Measurements from ENCODE around the gene TMTC1.
A peak's percentile ranks its signal among the peaks of the same experiment; 100 is the strongest.
"Not testable (repeated sequence)": the region's sequence is repeated elsewhere in the genome, so short reads cannot be mapped to it uniquely, and the experiment has no call there.

TMTC1 gene

DNA sequence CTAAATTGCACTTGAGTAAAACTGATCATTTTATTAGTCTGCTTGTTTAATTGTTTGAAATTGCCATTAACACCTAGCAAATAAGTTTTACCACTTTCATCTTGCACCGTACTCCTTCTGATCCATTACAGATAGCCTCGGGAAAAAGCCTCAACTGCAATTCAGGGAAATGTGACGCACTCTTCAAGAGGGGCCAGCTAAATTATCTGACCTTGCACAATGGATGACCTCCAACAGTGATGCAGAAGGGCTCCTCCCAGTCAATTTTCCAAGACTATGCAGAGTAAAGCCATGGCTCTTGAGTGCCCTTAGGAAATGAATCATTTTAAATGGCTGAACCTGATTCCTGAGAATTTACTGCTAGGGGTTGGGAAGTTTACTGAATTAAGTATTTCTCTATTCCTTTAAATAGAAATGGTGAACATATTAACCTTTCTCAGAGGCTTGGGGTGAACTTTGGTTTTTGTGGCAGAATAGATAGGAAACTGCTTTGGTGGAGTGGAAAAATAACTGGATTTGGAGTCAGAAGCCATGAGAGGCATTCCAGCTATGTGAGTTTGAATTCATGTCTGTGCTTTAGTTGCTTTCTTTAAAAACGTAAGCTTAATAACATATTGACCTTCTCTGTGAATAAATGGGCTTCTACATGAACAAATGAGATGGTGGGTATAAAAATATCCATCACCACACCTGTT, 221.5 kb downstream of the TMTC1 start:
- no peak for DNase-seq

DNA sequence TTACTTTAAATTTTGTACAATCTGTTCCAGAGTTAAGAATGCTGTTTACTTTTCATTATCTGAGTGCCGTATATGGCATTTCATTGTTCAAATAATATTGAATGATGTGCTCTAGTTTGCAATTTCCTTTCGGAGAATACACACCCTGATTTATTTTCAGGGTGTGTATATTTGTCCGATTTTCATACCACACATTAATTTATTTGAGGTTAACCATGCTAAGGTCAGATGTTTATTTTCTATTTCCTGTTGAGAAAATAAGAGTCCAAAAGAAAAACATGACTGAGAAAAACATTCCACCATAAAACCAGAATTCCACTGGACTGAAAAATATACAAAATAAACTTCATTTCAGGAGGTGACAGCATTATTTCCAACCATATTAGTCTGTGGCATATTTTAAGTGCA, 222.1 kb downstream of the TMTC1 start:
- no peak for DNase-seq

DNA sequence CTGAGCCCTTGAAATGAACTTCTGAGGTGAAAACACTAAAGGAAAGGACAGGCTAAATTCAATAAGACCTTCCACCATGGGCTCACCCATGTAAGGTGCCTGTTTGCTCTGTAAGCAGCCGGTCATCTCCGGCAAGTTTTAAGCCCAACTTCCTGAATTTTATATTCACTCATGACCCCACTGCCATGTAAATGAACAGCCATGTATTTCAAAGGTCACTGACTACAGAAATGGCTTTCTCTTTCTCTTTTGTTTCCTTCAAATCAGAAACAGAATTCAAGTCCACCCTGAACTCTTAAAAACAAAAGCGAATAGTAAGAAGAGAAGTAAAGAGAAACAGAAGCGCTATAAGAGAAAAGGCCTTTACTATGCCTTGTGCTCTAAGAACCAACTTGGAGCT, 224.5 kb downstream of the TMTC1 start:
- DNase-seq: no peak

DNA sequence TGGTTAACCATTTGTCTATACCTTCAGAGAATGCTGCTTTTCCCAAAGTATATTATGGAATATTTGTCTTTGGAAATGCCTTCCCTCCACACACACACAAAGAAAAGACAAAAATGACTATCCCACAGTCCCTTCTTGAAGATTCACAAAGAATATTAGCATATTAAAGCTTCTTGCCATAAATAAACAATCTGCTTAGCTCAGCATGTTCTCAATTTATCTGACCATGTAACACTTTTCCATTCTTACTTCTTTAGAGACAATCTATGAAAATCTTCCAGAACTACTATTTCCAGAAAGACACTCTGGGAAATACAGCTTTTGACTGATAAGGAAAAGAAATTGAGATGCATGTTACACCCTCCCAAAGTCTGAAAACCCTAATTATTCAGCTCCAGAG, 227.4 kb downstream of the TMTC1 start:
- DNase-seq: no peak

DNA sequence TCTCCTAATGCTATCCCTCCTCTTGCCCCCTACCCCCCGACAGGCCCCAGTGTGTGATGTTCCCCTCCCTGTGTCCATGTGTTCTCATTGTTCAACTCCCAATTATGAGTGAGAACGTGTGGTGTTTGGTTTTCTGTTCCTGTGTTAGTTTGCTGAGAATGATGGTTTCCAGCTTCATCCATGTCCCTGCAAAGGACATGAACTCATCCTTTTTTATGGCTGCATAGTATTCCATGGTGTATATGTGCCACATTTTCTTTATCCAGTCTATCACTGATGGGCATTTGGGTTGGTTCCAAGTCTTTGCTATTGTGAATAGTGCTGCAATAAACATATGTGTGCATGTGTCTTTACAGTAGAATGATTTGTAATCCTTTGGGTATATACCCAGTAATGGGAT, 228.3 kb downstream of the TMTC1 start:
- DNase-seq: not testable (repeated sequence)

DNA sequence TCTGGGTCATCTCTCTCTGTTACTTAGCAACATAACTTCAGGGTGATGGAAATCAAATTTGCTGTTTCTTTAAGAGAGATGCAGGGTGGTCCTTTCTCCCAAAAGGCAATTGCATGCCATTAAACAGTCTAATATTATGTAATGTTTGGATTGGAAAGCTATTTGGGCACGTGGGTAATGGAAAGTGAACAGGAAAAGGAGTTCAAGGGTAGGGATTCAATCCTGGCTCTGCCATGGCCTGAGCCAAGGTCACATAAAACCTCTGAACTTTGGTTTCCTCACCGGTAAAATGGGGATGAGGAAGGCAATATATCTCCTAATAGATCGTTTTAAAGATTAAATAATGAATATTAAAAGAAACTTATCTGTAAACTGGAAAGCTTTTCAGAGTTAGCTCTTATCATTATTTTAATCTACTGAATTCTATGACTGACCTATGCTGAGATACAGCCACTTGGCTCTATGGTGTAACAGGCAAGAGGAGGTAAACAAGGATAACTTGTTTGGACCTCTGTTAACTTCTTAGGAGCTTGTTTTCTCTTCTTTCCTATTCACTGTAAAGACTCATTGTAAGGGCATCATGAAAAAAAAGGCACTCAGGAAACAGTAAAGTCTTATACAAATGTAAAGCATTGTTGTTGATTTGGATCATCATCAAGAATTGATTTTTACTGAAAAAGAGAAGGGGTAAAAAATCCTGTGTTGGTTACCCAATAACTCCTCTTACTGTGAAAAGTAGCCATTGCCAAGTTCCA, 230.6 kb downstream of the TMTC1 start:
- no peak for DNase-seq

DNA sequence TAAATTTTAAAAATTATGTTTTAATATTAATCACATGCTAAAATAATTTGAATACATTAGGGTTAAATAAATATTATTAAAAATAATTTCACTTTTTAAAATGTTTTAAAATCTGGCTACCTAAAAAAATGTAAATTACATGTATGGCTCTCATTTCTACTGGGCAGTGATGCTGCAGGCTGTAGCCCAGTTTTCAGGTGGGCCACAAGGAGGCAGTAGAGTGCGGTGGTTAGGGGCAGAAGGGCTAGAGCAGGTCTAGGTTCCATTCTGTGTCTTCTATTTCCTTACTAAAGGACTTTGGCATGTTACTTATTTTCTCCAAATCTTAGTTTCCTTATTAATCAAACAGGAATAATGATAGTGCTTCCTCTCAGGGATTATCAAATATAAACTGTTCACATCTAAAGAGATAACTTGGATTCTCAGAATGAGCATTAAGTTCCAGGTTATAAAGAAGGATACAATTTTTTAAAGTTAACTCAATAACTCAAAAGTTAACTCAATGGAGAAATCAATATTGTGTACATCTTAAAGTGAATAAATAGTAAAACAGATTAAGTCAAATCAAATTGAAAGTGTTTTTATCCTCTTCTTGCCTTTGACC, 231.3 kb downstream of the TMTC1 start:
- peak; percentile 6 to 23 for DNase-seq

DNA sequence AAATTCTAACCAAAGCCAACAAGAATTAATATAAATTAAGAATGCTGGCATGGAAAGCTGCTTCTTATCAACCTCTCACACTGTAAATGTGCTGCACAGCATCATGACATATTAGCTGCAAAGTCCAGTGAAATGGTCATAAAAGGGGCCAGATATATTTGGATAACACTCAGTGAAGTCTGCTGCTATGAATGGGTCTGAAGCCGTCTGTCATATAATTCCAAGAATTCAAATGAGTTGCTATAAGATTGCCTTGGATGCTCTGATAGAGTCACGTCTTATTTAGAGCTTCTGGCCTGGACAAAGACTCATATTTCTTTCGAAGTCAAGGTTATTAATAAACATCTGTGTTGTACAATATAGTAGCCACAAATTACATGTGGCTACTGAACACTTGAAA, 231.9 kb downstream of the TMTC1 start:
- no peak for DNase-seq

DNA sequence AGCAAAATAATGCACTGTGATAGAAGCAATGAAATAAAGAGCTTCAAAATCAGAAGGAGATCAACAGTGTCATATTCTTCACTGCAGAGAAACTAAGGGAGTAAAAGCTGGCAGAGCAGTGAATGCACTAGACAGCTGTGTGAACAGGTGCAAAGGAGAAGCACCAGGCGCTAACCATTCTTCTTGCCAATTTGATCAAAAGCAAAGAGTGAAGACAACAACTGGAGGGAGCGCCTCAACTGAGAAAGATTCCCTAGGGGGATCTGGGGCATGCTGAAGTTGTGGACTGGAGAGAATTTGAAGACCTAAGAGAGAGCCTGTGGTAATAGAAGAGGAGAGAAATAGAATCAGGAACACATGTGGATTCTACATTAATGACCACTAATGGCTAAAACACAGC, 235.9 kb downstream of the TMTC1 start:
- no peak for DNase-seq

DNA sequence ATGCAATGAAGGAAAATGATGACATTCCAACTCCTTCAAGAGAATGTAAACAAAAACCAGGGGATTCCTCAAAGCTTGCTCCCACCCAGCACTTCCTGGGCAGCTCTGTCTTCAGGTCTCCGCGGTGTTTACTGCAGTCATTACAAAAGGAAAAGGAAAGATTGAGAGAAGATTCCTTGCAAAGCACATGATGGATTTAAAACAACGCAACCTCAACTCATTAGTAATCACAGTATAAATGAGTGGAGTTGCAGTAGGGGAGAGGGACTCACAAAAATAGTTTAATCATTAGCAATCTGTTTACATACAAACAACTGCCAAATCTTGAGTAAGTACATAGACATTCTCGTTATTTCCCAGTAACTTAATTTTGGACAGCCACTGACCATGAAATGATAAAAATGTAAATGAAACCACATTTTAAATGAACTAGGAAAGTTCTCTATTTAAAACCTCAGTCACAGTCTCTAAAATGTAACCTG, 236.6 kb downstream of the TMTC1 start:
- DNase-seq: no peak

DNA sequence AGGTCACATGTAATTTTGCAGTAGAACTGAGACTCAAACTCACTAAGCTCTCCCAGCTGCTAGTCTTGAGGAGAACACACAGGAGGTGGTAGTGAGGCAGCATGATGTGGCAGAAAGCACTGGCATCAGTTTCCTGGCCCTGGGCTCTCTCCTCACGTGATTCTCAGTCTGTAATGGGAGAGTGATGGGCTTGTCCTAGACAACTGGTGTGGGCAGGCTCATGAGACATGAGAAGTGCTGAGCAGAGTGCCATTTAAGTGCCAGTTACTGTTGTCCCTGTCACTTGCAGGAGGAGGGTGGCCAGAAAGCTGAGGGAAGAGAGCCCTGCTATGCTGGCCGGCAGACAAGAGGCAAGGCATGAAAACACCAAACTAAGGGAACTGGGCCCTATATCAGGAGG, 237.7 kb downstream of the TMTC1 start:
- DNase-seq: no peak

DNA sequence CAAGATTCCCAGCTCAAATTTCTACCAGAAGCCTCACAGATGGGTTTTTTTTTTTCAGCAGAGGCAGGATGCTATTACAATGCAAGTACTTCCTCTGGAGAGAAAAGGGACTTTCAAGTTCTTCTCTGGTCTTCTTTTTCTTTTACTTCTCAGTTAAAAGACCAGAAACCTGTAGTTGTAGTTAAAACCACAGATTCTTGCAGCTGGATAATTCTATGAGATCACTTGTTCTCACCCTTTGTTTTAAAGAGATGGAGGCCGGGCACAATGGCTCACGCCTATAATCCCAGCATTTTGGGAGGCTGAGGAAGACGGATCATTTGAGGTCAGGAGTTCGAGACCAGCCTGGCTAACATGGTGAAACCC, 238.7 kb downstream of the TMTC1 start:
- DNase-seq: no peak

DNA sequence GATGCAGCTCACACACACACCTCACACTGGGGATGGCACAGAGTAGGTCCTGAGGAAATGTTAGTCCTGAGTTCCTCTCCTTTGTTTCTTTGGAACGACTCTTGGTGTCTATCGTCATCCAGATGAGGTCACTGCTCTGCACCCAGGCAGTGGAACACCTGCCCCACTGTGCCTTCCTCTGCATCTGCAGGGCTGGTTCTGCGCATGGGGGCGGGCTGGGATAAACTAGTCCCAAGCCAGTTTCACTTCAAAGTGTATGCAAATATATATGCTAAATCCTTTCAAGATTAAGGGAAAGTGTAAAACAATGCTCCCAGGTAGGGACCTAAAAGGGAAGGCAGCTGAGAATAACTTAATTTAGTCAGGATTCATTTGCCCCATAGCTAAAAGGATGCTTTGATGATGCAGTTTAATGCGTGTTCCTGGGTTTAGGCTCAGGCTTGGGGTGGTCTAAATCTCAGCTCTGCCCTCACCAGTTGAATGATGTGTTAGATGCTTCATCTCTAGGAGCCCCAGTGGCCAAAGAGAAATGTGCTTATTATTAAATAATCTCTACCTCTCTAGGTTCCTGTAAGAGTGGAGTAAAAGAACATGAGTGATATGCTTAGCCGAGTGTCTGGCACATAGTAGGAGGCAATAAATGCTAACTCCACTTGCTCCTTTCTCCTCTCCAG, 239.2 kb downstream of the TMTC1 start:
- no peak for DNase-seq

DNA sequence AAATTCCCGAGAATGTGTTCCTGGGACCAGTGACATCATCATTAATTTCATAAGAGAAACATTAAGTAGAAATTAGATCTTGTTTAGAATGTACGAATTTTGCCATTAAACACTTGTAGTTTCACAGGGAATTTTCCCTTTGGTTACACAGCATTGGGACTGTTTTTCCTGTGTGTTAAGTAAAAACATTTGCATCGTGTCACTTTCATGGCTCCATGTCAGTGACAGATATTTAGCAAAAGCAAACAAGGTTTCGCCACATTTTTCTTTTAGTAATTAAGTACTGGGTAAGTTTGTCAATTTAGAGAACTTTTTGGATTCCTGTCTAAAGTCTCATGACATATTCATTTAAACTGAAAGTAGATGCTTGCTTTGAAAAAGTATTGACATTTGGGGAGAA, 240.7 kb downstream of the TMTC1 start:
- no peak for DNase-seq

DNA sequence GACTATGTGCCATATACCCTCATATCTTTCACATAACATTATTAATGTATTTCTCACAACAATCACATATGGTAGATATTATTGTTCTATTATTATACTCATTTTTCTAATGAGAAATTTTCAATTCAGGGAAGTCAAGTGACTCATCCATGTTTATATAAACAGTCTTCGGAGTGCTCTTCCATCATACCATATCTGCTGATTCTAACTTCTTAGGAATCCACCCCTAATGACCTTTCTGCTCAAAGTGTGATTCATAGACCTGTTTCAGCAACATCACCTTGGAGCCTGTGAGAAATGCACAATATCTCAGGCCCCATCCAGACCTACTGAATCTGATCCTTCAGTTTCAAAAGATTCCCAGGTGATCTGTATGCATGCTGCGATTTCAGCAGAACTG, 246.4 kb downstream of the TMTC1 start:
- DNase-seq: no peak

DNA sequence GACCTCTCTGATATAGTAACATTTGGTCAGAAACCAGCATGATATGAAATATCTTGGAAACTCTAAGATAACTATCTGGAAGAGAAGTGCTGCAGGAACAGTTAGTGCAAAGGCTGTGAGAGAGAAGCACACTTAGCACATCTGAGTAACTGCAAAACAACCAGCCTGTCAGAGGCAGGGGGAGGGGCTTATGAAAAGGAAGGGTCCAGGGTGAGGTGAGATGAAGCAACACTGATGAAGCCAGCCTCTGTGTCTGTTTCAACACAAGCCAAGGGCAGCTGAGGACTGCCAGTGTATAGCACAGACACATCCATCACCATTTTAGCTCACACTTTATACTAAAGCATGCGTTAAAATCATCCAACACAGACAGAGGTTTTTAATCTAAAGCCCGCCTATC, 248.8 kb downstream of the TMTC1 start:
- DNase-seq: no peak

DNA sequence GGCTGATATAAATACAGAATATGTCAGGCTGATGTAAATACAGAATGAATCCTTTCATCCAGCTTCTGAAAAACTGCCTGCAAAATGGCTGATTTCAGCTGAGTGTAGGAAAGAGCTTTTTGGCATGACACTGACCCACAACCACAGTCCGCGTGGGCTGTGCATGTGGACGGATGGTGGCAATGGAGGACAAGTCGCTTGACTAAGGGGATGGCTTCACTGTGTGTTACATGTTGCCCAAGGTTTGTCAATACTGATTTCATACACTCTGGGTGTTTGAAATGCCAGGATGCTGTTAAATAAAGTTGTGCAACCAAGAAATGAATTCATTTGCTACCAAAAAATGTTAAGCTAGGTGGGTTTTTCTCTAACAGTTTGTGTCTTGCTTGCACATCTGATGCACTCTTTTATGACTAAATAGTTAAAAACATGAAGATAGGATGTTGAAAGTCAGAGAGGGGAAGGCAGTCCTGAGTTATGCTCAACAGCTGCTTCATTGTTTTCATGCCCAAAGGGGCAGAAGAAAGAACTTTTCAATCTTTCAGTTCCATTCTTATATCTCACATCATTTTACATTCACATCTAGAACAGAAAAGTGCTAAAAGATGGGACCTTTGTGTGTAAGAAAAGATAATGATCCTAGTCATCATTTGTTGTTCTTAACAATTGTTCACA, 249.8 kb downstream of the TMTC1 start:
- no peak for DNase-seq

DNA sequence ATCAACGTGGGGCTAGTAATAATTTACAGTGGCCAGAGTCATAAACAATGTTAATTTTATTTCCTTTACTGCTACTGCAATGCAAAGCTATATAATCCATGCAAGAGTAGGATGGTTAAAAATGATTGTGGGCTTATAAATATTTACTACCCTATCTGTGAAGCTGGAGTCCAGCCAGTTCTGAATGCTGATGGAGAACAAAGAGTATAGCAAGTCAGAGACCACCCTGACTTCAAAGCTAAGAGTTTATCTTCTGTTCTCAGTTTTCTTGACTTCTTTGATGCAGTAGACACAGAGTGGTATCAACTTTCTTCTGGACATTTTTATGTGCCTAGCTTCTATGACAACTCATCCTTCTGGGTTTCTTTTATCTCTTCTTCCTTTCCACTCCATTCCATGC, 252.3 kb downstream of the TMTC1 start:
- no peak for DNase-seq

DNA sequence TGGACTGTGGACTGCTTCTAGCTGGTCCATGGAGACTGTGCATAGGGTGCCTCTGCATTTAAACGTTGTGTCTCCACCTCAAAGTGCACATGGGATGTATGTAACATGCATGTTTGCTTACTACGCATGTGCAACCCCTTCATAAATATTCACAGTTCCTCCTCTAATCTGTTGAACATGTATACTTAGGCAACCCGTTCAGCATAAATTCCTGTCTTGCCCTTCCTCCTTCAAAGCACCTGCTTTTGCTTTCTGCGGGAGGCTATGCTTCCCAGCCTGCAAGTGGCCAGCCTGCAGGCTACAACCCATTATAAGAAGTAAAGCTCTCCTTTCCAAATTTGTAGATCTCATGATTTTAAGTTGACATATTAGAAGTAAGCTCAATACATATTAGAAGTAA, 253.3 kb downstream of the TMTC1 start:
- DNase-seq: no peak

DNA sequence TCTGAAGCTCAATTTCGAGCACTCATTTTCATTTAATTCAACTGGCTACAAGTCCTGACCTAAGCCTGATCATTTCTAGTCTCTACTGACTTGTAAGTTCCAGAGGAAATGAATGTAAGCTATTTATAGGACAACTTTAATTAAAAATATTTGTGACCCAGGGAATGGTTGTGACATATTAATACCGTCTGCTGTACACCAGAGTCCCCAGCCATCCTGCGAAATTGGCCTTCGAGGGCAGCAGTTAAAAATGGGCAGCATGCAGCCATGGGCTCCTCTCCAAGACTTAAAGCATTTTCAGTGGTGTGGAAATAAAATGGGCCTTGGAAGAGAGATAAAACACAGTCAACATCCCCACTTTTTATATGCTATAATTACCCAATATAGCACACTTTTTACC, 255.6 kb downstream of the TMTC1 start:
- DNase-seq: no peak

DNA sequence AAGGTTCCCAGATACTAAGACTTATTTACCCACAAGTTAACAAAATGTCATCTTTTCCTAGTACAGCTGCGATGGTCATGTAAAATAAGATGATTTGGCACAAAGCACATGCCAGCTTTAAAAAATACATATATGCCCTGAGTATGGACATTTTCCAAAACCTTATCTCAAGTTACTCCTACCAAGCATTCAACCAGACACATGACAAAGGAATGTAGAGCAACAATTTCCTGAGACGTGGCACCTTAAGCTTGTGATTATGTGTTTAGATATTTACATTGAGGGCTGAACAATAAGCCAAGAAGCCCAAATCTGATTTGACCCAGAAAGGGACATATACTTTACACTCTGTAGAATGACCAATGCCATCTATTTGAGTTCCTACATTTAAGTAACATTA, 261.8 kb downstream of the TMTC1 start:
- DNase-seq: no peak

DNA sequence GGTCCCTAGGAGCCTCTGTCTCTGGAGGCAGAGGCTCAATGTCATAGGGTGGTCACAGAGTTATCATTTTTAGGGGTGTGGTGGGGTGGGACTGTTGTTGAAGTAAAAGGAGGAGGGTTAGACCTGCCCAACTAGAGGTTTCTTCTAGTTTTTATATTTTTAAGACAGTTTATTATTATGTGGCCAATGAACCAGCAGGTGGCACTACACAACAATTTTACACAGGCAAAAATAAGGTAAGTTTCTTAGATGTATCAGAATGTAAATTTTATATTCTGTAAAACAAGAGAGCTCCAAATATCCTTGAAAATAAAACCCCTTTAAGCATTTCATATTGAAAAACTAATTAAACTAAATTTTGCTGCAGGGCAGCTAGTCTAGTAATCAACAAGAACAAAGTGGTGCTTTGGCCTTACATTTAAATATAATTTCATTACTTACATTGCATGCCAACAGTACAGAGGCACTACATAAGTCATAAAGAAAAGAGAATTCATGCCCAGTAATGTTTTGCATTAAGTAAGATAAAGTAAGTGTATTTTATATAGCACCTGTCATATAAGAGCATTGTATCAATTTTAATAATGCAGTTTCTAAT, 264.1 kb downstream of the TMTC1 start:
- peak in 1 of 2 experiments; percentile 4 for DNase-seq

DNA sequence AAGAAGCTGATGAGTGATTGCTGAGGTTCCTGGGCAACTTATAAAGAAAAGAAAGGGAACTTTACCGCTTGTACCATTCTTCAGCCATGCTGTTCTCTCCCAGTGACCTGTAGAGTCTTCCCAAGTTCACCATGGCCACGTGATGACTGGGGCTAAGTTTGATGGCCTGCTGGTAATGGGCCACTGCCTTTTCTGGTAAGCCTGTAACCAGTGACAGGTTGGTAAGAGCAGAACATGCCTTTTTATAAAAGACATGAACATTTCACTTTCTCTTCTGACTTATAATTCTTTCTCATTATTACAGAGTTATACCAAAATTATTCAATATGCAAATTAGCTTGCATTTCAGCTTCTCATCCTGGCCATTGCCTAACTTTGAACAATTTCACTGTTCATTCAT, 265.3 kb downstream of the TMTC1 start:
- DNase-seq: no peak
